ENCODE data around the gene HOXB6.

Gene HOXB6

GRCh38 chr17:48577946-48578615 is 26.7 kb downstream of the HOXB6 start, which contains the start of gene HOXB4:
HOXB4 (minus strand) TSS chr17:48578350; CDS start chr17:48578319, 31 bp downstream.
- DNase-seq = peak; percentile 62

DNA sequence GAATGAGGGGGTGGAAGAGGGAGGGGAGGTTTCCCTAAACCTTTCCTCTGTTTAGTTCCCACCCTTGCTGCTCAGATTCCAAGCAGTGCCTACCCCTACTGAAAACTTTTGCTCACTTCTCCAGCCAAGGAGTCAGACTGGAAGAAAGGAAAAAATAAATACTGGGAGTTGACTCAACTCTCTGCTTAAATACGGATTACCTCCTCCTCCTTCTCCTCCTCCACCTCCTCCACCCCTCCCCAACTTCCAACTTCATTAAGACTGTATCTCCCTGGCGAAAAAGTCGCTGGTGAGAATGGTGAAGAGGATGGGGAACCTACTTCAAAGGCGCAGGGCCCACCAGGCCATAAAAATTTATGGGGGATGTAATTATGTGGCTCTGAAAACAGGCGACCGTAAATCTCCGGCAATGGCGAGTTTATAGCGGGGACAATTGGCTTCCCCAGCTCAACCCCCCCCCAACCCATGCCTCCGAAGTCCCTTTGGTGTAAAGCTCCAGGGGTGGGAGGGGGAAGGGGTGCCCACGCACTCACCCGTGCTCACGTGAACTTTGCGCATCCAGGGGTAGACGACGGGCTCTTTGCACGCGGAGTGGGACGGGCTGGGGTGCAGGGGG is 27.3 kb downstream of the HOXB6 start:
- no peak for DNase-seq

DNA sequence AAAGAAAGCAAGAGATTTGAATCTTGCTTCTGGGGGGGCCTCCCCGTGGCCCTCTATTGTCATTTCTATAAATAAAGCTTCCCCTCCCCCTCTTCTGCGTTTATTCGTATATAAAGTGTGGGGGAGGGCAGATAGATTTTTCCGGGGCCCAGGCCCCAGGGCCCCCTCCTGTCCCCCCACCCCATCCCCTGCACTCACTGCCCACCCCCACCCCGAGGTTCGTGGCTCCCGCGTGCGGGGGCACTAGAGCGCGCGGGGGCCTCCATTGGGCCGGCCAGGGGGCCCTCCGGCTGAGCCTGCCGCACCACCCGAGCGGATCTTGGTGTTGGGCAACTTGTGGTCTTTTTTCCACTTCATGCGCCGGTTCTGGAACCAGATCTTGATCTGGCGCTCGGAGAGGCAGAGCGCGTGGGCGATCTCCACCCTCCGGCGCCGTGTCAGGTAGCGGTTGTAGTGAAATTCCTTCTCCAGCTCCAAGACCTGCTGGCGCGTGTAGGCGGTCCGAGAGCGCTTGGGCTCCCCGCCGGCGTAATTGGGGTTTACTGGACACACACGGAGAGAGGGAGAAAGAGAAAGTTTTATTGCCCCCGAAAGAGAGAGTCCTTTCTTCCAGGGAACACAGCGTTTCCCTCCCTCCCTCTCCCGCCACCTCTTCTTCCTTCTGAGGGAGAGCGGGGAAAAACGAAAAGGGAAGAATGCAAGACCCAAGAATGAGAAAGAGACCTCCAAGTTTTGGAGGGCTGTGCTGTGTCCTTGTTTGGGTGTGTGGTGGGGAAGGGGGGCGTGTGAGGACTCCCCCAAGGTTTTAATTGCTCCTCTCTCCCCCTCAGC is 28.1 kb downstream of the HOXB6 start:
- no peak for DNase-seq

- no peak for DNase-seq
These were observed 28.9 kb downstream of the HOXB6 start for GRCh38 chr17:48575673-48576478.

DNA sequence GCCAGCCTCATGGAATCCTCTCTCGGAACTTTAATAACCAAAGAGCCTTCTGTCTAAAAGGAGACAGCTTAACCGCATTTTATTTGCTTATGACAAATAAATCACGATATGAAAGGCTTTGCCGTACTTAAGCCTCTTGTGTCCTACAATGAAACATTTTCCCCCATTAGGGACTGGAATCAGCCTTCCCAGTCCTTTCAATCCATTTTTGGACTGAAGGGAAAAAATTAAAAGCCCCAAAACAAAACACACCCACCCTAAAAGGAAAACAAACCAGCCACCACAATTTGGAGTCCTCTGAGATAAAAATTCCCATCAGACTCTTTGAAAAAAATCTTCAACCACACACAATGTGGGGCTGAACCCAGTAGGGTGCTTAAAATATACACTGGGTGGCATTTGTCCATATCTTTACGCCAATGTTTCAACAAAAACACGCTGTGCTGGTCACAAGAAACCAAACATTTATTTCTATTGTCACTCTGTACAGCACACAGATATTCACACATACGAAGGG is 29.7 kb downstream of the HOXB6 start:
- no peak for DNase-seq

- DNase-seq = no peak
These were observed 30.2 kb downstream of the HOXB6 start for GRCh38 chr17:48574505-48575065.

DNA sequence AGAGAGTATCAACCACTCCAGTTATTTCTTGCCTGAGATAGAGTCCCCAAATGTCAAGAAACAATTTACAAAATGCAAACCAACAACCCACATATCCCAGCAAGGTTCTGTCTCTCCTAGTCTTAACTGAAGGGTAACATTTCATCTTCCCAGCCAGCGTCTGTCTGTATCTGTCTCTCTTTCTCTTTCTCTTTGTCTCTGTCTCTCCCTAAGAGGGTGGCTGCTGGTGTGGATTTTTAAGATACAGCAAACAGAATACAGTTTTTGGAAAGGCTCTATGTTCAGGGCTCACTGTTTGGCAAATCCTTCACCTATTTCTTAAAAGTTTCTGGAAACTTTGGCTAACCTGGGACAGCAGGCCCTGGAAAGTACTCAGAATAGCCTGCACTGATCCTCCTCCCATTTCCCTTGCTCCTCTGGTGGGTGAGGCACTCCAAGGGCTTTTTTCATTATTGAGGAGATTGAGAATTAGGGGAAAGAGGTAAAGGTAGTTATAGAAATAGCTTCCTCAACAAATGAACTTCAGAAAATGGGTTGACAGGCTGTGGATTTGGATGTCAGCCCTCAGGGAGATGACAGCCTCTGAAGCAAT is 32.9 kb downstream of the HOXB6 start:
- DNase-seq = no peak

- DNase-seq = no peak
These were observed 33.6 kb downstream of the HOXB6 start for GRCh38 chr17:48571024-48571818.

DNA sequence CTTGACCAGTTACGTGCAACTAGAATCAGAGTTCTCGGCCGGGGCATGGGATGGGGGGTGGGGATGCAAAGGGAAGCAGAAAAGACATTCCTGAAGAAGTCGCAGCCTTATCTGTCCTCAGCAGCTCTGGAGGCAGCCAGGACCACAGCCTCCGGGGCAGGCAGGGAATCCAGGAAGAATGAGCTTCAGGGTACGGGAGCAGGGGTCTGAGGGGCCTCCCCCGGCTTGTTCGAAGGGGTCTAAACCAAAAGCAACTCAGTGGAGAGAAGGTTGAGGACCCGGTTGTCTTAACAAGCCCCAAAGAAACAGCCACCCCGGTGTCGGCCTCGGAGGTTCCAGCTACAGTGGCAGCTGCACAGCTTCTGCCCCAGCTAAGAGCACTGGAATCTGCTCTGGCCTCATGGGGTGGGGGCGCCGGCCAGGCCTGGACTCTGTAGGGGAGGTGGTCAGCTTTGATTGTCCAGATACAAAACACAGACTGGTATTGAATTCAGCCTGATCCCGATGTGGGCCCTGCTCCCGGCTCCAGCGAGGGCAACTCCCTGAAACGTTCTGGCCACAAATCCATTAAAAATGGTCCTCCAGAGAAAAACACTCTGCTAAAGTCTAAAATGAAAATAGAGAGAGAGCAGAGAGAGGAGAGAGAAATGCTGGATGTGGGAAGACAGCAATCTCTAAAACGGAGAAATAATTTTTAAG is 34.3 kb downstream of the HOXB6 start:
- DNase-seq = no peak

GRCh38 chr17:48569674-48570324 is 35.0 kb downstream of the HOXB6 start:
- DNase-seq = no peak

DNA sequence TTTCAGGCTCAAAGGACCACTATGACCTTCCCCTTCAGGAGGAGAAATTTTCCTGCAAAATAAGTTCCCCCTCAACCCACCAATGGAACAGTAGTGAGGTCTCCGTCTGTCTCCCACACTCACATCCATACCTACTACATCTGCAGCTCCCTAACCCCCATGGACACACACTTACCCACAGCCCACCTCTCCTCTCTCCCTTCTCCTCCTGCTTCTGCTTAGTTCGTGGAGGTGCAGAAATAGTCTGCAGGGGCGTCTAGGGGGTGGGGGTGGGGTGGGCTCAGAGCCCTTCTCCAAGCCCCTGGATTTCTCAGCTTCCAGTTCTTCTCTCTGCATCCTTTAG is 35.6 kb downstream of the HOXB6 start:
- DNase-seq = no peak

- DNase-seq = no peak
These were observed 36.1 kb downstream of the HOXB6 start for GRCh38 chr17:48568499-48569239.

DNA sequence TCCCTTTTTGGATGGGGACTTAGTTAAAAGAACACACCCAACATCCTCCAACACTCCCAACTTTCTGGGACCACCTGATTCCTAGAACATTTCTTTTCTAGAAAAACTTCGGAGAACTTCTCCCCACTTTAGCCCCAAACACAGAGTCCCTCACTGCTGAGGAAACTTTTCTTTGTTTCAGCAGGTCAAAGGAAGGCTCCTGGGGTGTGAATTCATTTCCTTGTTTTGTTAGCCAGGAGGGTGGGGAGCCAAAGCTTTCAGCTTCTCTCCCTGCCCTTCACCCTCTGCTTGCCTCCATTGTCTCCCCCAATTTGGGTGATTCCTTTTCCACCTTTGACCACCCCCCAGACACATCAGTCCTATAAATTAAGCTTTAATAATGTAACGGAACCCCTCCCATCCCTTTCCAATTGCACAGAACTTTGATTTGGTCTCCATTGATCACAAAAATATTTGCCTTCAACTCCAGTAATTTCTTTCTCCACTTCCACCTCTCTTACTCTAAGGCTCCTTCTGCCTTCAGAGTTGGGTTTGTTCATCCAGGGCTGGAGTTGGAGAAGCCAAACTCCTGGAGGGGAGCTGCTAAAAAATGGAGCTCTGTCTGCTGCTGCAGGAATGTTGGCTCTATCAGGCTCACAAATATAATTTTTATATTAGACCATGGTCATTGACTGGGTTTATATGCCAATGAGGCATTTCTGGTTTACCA is 37.0 kb downstream of the HOXB6 start:
- DNase-seq = no peak

DNA sequence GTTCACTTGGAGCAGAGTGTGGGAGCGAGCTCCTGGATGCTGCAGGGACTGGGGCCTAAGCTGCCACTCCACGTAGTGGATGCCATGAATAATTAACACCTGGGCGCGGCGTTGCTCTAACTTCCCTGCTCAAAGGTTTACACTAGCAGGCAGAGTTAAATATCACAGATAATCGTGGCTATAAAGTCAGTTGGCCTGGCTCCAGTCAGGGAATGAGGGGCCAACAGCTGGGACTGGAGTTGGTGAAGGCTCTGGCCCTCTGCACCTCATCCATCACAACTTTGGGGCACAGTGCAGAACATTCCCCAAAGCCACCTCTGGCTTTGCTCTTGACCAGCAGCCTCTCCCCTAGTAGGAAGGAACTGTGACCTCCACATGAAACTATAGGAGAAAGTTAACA is 37.6 kb downstream of the HOXB6 start:
- DNase-seq = no peak

DNA sequence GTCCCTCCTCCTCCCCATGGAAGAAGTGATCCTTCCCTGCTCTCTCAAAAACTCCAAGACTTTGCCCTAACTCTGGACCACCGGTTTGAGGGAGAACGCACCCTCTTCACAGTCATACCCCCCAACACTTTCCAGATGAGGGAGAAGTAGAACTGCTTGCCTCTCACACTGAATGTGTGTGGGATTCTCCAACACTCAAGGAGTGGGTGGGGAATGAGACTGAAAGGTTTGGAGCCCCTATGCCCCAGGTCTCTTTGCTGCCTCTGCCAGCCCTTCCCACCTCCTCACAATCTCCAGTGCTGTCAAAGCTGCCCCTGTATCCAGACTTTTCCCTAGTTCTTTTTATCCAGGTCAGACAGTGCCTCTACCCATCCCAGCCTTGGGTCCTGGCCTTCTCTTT is 38.1 kb downstream of the HOXB6 start:
- no peak for DNase-seq

DNA sequence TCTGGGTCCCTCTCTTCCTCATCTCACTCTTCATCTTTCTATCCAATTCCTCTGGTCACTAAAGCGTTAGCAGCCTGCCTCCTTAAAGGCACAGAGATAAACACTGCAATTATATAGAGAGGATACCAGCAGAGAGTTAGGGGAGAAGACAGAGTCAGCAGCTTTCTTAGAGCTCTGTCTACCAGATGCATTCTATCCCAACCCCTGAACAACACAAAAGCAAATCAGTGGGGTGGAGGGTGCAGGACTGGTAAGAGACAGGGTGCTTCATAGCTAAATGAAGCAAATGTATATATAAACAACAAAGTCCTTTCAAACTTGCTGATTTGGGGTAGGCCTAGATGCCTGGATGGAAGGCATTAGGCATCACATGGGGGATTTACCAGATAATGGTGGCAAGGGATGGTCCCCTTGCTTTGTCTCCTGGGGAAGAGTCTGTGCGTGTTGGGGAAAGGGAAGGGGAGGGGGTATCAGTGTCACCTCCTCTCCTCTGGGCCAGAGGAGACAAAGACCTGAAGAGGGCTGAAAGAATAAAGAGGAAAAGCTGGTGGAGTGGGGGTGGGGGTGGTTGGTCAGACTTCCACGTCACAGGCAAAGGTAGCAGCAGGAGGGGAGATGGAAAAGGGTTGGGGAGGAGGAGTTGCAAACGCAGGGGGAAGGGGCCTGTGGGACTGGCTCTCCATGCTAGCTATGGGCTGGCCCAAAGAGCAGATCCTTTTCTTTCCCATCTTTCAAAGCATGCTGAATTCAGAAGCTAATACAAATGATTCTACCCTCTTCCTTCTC is 38.7 kb downstream of the HOXB6 start:
- DNase-seq = no peak

DNA sequence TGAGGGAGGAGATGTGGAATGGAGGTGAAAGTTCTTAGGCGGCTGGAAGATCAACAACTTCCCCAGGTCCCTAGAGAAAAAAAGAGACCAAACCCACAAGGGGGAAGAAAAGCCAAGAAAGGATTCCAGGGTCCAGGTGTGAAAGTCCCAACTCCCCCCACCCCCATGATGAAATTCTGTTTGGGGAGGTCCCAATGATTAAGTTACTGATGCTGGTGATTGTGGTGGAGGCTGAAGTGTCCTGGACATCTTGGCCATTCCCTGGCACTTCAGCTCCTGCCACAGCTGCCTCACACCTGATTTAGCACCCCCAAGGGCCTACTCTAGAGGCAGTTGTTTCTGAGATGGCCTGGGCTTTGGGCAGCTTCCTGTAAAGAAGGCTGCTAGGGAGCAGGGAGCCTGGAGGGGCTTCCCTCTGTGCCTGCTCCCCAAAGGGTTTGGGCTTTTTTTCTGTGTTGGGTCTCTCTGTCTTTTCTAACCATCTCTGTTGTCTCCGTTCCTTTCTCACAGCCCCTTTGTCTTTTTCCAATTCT is 39.7 kb downstream of the HOXB6 start:
- no peak for DNase-seq
